ENCODE results near the gene SYNGR4. TPM values are rescaled to one million over a fixed set of nuclear protein-coding genes. Genes with fewer than 3 reads are reported as not detected.
"Not testable (repeated sequence)": the region's sequence is repeated elsewhere in the genome, so short reads cannot be mapped to it uniquely, and the experiment has no call there.

SYNGR4 gene, protein sequence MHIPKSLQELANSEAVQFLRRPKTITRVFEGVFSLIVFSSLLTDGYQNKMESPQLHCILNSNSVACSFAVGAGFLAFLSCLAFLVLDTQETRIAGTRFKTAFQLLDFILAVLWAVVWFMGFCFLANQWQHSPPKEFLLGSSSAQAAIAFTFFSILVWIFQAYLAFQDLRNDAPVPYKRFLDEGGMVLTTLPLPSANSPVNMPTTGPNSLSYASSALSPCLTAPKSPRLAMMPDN
- not detected in 2 replicates for total RNA-seq

DNA sequence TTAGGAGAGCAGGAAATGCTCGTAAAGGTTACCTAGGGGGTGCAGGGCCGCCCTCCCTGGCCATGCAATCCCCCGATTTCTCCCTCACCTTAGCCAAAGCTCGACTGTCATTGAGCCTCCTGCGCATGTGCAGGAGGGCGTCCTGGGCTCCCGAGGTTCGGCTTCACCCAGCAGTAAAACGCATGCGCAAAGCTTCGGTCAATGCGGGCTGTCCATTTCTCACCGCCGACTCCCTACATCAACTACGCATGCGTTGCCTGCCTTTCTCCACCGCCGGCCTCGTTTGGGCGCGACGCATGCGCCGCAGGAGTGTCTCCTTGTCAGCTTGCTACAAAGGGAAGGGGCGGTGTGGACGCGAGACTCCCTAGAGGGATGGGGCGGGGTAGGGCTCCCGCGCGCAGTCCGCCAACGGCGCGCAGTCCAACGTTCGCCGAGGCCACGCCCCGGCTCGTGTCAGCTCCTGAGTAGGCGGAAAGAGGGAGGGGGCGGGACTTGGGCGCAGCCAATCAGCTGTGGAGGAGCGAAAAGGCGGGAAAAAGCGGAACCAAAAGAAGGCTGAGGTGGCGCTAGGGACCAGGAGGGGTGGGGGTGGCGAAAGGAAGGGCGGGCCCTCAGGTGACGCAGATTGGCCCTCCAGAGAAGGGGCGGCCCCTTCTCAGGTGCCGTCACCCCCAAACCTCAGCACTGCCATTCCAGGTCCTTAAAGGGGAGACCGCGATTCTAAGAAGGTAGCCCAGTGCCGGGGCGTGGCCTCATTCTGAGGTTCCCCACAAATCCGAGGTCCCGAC is at the start of gene SYNGR4, which contains the start of gene TMEM143:
Gene SYNGR4 (plus strand): TSS at position 558 of the 788 bp plus-strand sequence. CDS start 1,476 bp downstream, outside the sequence.
Gene TMEM143 (minus strand): TSS at position 131 of the 788 bp plus-strand sequence. CDS start 20 bp downstream, at position 111.
- DNase-seq (ENCODE audit: low read depth in 2 of 2), result peak; percentile 100

DNA sequence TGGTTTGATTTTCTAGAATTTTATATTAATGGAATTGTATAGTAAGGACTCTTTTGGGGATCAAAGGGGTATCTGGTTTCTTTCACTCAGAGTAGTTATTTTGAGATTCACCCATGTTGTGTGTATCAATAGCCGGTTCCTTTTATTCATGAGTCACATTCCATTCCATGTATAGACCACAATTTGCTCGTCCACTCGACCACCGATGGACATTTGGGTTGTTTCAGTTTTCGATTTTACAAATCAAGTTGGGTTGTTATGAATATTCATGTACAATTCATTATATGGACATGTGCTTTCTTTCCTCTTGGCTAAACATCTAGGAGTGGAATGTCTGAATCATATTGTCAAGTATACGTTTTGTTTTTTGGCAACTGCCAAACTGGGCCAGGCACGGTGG is 48.5 kb upstream of the SYNGR4 start:
- no peak for DNase-seq (ENCODE audit: low read depth in 2 of 2)

DNA sequence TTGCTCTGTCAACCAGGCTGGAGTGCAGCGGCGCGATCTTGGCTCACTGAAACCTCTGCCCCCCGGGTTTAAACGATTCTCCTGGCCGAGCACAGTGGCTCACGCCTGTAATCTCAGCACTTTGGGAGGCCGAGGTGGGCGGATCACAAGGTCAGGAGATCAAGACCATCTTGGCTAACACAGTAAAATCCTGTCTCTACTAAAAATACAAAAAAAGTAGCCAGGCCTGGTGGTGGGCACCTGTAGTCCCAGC is 46.5 kb upstream of the SYNGR4 start:
- DNase-seq (ENCODE audit: low read depth in 2 of 2), result not testable (repeated sequence)

DNA sequence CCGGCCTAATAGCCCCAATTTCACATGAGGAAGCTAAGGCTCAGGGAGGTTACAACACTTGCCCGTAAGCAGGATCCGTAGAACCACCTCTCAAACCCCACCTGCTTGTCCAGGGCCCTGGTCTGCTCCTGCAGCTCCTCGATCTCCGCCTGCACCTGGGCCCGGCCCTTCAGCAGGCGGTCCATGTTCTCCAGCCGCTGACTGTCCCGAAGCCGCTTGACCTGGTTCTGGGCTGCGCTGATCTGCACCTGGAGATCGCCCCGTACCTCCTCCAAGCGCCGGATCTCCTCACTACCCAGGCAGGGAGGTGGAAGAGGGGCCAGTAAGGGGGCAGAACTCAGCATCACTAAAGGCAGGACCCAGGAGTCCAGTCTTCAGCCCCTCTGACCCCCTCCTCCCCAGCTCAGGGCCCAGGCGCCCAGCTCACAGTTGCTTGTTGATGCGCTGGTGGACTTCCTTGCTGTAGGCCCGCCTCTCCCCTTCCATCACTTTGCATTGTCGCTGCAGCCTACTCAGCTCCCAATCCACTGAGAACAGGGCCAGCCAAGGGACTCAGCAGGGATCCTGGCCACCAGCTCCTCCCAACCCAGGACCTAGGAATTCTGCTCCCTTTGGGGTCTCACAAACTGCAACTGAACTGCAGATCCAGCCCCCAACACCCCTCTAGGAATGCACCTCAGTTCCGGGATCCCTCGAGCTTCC is 45.7 kb upstream of the SYNGR4 start:
- no peak for DNase-seq (ENCODE audit: low read depth in 2 of 2)

DNA sequence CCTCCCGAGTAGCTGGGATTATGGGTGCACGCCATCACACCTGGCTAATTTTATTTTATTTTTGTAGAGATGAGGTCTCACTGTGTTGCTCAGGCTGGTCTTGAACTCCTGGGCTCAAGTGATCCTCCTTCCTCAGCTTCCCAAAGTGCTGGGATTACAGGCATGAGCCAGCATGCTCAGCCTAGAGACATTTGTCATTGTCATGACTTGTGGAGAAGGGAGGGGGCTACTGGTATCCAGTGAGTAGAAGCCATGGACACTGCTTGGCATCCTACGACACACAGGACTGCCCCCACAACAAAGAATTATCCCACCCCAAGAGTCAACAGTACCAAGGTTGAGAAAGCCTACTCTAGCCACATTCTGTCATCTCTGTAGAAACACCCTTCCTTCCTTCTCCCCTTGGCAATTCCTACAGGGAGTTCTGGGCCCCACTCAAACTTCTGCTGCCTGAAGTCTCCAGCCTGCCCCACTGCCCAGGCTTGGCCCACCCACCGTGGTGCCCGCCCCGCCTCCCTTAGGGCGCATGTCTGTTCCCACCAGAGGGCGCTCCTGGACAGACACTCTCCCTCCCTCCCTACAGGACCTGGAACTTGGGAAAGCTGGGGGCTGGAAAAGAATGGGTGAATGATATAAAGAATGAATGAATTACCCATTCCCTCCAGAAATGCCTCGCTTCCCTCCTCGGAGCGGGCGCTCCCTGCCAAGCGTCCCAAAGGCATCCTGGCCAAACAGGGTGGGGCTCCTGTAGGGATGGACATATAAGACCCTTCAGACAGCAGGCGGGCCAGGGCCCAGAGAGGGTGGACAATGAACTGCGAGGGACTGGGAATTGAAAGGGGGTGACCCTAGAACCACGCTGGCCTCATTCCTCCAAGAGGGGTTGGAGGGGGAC is 44.3 kb upstream of the SYNGR4 start:
- peak; percentile 83 to 90 for DNase-seq (ENCODE audit: low read depth in 2 of 2)

DNA sequence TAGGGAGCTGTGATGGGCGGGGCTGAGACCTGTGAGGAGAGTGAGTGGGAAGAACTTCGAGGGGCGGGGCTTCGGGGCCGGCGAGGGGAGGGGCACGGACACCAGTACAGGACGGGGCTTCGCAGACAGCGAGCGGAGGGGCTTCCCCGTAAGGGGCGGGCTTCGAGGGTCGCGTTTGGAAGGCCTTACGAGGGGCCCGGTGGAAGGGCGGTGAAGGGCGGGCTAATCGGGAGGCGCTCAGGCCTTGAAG is 42.9 kb upstream of the SYNGR4 start:
- DNase-seq (ENCODE audit: low read depth in 2 of 2), result peak; percentile 86 to 91

DNA sequence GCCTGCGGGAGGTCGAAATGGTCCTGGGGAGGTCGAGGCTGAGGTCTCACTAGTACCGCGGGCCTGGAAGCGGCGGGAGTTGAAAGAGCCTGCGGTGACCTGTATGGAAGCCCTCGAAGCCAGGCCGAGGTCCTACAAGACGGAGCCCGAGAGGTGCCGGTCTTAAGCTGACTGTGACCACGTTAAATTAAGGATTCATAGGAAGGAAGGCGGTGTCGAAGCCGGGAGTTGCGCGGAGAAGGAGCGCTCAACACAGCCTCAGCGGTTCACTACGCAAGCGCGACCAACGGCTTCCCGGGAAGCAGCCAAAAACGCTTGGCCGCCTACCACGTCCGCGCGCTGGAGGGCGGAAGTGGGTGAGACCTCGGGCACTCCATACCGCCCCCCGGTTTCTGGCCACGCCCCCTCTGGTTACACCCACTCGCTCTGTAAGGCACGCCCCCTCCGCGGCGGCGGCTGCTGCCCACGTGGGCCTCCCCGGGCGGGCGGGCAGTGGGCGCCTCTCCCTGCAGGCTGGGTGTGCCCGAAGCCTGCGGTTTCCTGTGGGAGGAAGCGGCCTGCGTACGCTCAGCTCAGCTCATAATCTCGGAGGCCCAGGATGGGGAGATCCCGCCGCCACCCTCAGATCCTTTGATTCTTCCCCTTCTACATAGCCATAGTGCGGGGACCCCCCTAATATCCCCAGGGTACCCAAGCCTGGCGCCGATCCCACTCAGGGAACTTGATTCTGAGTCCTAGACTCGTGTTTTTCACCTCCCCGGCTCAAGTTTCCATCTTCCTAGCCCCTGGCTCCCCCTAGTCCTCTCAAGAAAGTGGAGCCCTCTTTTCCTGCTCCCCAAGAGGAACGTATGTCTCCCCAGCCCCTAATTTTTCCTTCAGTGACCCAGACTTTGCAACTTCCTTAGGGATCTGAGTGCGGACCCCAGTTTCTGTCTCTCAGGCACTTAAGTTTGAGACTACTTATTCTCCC is 42.3 kb upstream of the SYNGR4 start:
- peak; percentile 99 for DNase-seq (ENCODE audit: low read depth in 2 of 2)

DNA sequence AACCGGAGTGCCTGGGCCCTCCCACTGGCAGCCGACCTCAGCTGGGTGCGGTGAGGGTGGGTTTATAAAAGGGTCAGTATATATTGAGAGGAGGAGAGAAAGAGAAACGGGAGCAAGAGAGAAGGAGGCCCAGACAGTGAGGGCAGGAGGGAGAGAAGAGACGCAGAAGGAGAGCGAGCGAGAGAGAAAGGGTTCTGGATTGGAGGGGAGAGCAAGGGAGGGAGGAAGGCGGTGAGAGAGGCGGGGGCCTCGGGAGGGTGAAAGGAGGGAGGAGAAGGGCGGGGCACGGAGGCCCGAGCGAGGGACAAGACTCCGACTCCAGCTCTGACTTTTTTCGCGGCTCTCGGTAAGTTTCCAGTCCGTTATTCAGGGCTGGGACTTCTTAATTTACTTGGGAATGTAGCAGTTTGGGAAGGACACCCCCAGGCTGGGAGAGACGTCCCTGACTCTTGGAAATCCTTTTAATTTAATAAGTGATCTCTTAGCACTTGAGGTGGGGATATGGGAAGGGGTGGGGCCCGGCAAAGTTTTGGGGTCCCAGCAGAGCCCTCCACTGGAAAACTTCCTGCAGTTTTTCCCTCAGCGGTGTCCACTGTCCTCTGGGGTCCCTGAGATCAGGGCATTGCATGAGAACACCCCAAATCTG is 38.8 kb upstream of the SYNGR4 start, which contains the start of gene EMP3:
Gene EMP3 (plus strand): TSS at position 288 of the 646 bp plus-strand sequence. CDS start 1,293 bp downstream, outside the sequence.
- peak in 1 of 2 donors; percentile 84 for DNase-seq (ENCODE audit: low read depth in 2 of 2)

DNA sequence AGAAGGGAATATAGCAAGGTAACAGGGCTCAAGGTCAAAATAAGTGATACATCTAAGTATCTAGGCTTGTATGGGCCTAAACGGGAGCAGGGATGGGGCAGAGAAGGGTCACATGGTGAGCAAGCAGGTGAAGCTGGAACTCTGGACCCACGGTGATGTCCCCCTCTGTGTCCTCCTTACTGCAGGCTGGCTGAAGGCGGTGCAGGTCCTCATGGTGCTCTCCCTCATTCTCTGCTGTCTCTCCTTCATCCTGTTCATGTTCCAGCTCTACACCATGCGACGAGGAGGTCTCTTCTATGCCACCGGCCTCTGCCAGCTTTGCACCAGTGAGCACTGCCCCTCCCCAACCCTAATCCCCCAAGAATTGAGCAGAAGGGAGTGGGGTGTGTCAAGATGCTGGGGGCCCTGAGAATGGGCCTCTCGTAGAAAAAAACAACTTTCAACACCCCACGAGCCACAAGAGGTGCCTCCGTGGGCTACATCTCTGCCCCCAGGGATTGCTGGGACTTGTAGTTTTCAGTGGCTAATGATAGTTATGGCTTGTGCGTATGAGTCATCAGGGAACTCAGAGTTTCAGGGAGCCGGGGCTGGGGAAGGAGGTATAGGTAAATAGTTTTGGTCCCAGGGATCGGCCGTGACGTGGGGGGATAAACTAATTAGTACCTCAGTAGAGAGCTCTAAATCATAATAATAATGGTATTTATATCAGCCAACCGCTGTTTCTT is 34.8 kb upstream of the SYNGR4 start:
- peak in 1 of 2 donors; percentile 50 for DNase-seq (ENCODE audit: low read depth in 2 of 2)

DNA sequence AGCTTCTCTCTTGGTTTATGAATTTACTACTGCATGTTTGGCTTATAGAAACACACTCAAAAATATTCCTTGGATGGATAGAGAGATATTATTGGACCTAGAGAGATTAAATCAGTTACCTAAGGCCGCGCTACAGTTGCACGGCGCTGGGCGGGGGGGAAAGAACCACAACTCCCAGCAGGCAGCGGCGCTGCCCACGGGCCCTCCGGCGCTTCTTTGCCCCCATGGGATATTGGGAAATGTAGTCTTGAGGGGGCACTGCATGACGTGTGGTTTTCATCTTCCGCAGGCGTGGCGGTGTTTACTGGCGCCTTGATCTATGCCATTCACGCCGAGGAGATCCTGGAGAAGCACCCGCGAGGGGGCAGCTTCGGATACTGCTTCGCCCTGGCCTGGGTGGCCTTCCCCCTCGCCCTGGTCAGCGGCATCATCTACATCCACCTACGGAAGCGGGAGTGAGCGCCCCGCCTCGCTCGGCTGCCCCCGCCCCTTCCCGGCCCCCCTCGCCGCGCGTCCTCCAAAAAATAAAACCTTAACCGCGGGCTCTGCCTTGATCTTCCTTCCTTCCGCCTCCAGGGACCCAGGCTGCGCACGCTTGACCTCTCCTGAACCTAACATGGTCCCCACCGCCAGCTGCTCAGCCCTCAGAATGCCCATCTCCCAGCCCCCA is 34.0 kb upstream of the SYNGR4 start:
- peak; percentile 41 to 91 for DNase-seq (ENCODE audit: low read depth in 2 of 2)

DNA sequence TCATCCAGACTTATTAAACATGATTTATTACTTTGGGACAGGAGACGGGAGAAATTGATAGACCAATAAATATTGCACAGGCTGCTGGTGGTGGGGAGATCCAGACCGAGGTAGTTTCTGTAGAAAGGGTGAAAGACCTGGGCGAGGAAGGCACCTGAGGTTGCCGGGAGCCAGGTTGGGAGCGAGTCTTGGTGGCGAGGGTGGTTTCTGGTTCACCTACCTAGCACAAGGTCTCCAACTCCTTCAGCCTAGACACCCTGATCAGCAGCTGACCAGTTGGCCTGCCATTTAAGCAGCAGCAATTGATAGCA is 31.9 kb upstream of the SYNGR4 start:
- DNase-seq (ENCODE audit: low read depth in 2 of 2), result no peak

DNA sequence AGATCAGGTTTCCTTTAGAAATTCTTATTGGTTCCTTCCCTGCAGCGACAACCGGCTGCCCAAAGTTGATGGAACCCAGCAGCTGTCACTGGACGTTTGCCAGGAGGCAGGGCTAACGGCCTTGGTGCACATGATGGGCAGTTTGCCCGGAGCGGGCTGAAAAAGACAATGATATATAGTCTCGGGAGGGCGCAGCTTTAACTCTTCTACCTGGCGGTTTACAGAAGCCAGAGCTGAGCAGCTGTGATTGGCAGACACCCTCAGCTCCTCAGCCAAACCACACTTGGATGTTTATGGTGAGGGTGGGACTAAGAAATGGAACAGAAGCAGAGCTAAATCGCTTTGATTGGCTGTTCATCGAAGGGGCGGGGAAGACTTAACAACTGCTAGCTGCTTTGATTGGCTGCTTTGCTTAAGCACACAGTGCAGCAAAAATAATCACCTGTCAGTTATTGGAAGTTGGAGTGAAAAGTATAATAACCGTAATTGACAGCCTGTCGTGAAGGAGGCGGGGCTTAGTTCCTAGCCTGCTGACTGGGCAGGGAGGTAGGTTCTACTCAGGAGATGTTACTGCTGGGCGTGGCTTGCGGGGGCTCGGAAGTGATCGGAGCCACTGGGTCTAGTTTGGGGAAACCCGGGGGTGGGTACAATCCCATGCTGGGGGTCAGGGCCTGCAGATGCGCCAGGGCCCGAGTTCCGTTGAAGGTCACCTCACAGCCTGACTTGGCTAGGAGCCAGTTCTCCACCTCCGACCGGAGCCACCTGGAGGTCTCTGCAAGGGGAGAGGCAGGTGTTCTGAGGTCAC is 31.3 kb upstream of the SYNGR4 start:
- DNase-seq (ENCODE audit: low read depth in 2 of 2), result peak; percentile 96 to 98

DNA sequence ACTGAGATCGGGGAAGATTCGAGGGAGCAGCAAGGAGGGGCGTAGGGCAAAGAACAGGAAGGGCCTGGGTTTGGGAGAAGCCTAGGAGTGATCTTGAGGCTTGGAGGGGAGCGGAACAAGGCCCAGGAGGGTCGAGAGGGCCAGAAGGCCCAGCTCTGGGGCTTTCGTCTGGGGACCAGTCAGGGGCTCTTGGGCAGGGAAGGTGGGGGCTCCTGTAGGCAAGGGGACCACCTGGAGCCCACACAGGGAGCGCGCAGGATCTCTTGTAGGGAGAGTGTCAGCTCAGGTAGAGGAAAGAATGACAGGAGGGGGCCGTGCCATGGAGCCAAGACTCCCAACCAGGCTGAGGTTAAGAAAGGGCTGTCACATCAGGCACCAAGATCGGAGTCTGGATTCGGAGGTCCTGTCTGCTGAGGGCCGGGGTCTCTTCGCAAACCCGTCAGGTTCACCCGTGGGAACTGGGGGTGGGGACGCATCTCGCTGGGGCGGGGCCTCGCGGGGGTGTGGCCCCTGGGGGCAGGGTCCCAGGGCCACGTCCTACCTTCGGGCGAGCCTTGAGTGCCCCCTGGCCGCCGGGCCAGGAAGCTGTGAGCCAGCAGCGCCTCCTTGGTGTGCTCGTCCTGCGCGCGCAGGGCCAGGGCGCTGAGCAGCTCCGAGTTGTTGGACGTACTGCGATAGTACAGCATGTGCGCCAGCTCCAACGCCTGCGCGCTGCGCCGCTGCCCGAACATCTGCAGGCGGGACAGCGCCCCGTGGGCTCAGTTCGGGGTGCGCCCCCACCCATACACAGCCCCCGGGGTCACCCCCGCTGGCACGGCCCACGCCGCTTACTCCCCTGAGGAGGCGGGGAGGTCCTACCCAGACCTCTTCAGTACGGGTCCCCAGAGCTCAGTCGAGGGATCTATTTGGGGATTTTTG is 30.4 kb upstream of the SYNGR4 start:
- peak; percentile 88 to 95 for DNase-seq (ENCODE audit: low read depth in 2 of 2)

DNA sequence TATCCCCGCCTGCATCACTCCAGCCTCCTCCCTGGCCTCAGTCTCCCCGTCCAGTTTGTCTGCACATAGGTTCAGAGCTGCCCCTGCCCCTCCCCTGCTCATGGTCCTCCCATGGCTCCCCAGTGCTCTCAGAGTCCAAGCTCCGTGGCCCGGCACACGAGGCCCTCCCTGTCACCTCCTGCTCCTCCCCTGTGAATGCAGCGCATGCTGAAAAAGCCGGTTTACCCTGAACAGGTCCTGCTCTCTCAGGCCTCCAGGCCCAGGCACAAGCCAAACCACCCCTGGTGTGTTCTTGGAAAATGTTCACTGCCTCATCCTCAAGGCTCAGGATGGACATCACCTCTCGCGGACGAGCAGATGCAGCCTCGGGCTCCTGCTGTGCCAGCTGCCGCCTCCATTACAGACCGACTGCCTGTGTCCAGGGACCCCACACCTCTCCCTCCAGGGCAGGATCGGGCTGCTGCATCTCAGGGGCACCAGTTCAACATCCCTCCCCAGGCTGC is 25.9 kb upstream of the SYNGR4 start:
- DNase-seq (ENCODE audit: low read depth in 2 of 2), result no peak

DNA sequence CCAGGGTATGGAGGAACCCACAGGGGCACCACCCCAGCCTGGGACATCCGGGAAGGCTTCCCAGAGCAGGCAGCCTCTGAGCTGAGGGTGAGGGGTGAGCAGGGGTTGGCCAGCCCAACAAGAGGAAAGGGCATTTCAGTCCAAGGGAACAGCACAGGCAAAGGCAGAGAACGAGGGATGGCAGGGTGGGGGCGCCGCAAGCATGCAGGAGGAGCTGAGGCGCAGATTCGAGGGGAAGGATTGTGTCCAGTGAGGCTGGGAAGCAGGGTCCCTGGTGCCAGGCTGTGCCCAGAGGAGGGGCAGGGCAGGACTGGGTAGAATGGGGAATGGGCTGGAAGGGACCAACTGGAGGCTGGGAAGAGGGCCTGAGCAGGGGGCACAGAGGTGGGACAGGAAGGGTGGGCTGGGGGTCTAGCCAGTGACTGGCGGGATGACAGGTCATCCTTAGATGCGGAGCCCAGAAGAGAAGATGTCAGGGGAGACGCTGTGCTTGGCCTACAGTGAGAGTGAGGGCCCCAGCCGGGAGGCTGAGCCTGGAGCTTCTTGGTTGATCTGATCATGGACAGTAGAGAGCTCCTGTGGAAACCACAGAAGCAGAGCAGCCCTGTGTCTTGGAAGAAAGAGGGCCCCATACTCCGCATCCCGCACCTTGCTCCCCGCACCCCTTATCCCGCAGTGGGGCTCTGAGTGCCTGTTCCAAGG is 25.2 kb upstream of the SYNGR4 start:
- DNase-seq (ENCODE audit: low read depth in 2 of 2), result no peak

DNA sequence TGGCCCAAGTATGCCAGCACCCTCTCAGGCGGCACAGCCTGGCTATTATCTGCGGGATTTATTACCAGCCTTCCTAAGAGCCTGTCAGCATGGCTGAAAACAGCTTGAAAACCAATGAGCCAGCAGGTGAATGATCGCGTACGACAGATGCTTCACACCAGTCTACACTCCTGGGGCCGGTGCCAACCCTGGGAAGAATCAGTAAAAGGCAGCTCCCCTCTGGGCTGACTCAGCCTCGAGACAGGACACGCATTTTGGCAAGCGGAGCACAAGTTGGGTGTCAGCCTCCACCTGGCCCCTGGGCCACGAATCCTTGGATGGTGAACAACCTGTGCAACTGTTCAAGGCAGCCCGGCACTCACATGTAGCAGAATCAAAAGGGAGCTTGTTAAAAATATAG is 23.2 kb upstream of the SYNGR4 start:
- no peak for DNase-seq (ENCODE audit: low read depth in 2 of 2)

All from lung microvascular endothelial cell (primary cell).